Chondrocyte (in vitro differentiated cells): ENCODE data around the gene SPAAR. TPM values are rescaled to one million over a fixed set of nuclear protein-coding genes. Genes with fewer than 3 reads are reported as not detected.

Experiments
- DNase-seq: peaks from one replicate; pipeline ENCODE4 v3.0.0; 2021; ENCODE audit warnings: mixed read lengths, low spot score
- H3K27ac Mint-ChIP-seq: one replicate; pipeline ENCODE4 v1.8.0; 2021; ENCODE audit warnings: mild to moderate bottlenecking, moderate library complexity, mixed read lengths; ENCODE audit not compliant: unreplicated experiment
- H3K27me3 Mint-ChIP-seq: 2 replicates; pipeline ENCODE4 v1.8.0; 2021; ENCODE audit warnings: low read depth, mixed read lengths
- H3K36me3 Mint-ChIP-seq: 2 replicates; pipeline ENCODE4 v1.8.0; 2021; ENCODE audit warnings: low read depth, mixed read lengths
- H3K4me1 Mint-ChIP-seq: 2 replicates; pipeline ENCODE4 v1.8.0; 2021; ENCODE audit warnings: low read depth, mild to moderate bottlenecking, mixed read lengths
- H3K4me3 Mint-ChIP-seq: one replicate; pipeline ENCODE4 v1.8.0; 2021; ENCODE audit warnings: mild to moderate bottlenecking, moderate library complexity, mixed read lengths; ENCODE audit not compliant: unreplicated experiment
- H3K9me3 Mint-ChIP-seq: 2 replicates; pipeline ENCODE4 v1.8.0; 2021; ENCODE audit warnings: low read depth, mixed read lengths
- total RNA-seq: library from RNA; stranded (reverse); gene quantifications from 3 replicates; pipeline ENCODE4 v1.2.1, GENCODE V29; 2021
- TF ChIP-seq, protein P1 (sequence below): fragments of 200-600 bp; sonication (generic); IDR thresholded peaks from 2 replicates; pipeline ENCODE4 v1.5.0; 2021; ENCODE audit warnings: antibody characterized with exemption, mild to moderate bottlenecking, moderate library complexity

Gene SPAAR
- total RNA-seq, 1 donor from 2014 or later, result 0.70 TPM

DNA sequence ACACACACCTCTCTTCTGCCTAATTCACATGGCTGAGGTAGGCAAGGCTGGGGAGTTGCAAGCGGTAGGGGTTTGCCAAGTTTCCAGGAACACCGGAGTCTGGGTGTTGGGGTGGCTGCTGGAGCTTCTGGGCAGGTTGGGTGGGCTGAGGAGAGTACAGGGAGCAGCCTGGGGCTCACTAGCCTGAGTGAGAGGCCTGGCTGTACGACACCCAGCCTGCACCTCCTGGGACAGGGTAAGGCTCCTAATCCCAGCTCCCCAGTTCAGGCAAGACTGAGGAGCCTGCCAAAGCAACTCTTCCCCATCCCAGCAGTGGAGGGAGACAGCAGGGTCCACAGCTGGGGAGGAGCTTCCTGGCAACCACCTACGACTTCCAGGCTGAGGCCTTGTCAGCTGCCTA is 8.0 kb downstream of the SPAAR start:
- Mint-ChIP-seq H3K4me3 (no peak overlapping the region), H3K27ac (no peak overlapping the region), H3K27me3 (no peaks in the 10 kb centered on the region), H3K9me3 (no peaks in the 10 kb centered on the region), H3K4me1 (peaks cover 39% of the 10 kb centered on the region), H3K36me3 (no peaks in the 10 kb centered on the region)
- TF ChIP-seq, protein P1, sequence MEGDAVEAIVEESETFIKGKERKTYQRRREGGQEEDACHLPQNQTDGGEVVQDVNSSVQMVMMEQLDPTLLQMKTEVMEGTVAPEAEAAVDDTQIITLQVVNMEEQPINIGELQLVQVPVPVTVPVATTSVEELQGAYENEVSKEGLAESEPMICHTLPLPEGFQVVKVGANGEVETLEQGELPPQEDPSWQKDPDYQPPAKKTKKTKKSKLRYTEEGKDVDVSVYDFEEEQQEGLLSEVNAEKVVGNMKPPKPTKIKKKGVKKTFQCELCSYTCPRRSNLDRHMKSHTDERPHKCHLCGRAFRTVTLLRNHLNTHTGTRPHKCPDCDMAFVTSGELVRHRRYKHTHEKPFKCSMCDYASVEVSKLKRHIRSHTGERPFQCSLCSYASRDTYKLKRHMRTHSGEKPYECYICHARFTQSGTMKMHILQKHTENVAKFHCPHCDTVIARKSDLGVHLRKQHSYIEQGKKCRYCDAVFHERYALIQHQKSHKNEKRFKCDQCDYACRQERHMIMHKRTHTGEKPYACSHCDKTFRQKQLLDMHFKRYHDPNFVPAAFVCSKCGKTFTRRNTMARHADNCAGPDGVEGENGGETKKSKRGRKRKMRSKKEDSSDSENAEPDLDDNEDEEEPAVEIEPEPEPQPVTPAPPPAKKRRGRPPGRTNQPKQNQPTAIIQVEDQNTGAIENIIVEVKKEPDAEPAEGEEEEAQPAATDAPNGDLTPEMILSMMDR, result no peak
- no peak for DNase-seq

DNA sequence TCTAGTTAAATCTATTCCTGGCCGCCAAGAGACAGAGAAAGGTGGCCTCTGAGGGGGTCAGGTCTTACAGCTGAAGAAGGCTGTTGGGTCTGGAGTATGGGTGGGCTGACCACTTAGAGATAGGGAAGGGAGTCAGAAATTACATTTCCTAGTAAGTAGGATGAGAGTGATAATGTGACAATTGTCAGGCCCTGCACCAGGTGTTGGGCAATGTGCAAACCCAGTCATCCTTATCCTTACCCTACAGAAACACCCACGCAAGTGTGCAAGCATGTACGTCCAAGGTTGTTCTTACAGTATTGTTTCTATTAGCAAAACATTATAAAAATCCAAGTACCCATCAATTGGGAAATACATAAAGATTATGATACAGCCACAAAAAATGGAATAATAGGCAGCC is 9.5 kb downstream of the SPAAR start:
- peak overlapping the region; percentile 79 for H3K27ac Mint-ChIP-seq
- H3K4me3 Mint-ChIP-seq, result no peak overlapping the region
- no peak for DNase-seq
- no peaks in the 10 kb centered on the region for H3K27me3 Mint-ChIP-seq
- H3K4me1 Mint-ChIP-seq, result peaks cover 51% of the 10 kb centered on the region
- TF ChIP-seq, protein P1, result no peak
- no peaks in the 10 kb centered on the region for H3K9me3 Mint-ChIP-seq
- H3K36me3 Mint-ChIP-seq, result no peaks in the 10 kb centered on the region

DNA sequence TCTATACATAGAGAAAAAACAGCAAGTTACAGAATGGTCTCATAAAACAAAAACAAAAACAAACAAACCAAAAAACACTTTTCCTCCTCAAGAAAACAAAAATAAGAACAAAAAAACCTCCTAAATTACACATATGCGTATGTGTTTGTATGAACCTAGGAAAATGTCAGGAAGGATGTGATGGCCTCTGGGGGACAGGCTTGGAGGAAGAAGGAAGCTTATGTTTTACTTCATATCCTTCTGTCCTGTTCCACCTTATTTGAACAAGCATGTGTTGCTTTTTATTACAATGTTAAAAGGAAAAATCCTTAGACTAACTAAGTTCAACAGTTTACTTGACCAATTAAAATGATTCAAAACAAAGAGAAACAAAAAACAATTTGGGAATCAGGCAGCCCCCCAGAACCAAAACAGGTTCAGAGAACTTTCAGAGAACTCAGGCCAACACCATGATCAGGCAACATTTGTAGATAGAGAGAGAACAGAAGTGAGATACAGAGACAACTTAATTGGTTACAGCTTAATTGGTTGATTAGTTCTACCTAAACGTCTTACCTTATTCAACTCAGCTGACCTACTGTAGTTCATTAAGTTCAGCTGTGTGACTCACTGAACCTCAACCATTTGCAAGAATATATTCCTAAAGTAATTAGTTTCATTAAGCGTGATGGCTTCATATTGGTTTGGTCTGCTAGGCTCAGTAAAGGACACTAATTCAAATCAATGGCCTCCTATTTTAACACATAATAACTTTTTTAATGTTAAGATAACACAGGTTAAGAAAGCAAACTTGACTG is 10.1 kb downstream of the SPAAR start:
- H3K27ac Mint-ChIP-seq, result peak overlapping the region; percentile 13
- H3K36me3 Mint-ChIP-seq, result no peaks in the 10 kb centered on the region
- DNase-seq, result no peak
- TF ChIP-seq, protein P1, result no peak
- H3K4me3 Mint-ChIP-seq, result no peak overlapping the region
- H3K4me1 Mint-ChIP-seq, result peaks cover 57% of the 10 kb centered on the region
- H3K9me3 Mint-ChIP-seq, result no peaks in the 10 kb centered on the region
- no peaks in the 10 kb centered on the region for H3K27me3 Mint-ChIP-seq

DNA sequence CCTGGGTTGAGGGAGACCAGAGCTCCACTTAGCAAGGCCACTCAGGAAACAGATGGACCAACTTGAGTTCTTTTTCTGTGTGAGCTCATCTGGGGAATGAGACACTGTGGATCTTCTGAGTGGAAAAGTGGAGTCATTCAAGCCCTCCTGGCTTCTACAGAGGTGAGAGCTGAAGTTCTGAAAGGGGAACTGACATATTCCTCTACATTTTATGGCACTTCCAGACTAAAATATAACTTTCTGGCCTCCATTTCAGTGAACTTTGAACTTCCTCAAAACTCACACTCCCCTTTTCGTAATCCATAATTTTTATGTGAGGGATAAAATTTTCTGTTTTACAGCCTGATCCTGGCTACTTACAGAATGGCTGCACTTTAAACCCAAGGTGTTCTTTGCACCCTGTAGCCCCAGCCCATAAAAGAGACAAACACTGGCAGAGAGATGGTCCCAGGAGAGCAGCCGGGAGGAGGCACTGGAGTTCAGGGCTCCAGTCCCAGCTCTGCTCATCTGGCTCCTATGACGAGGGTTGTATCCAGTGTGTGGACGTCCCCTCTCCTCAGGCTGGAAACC is 10.8 kb downstream of the SPAAR start:
- H3K27me3 Mint-ChIP-seq, result no peaks in the 10 kb centered on the region
- H3K9me3 Mint-ChIP-seq, result no peaks in the 10 kb centered on the region
- H3K4me3 Mint-ChIP-seq, result no peak overlapping the region
- peak overlapping the region; percentile 13 for H3K27ac Mint-ChIP-seq
- peaks cover 64% of the 10 kb centered on the region for H3K4me1 Mint-ChIP-seq
- DNase-seq, result no peak
- TF ChIP-seq, protein P1, result no peak
- H3K36me3 Mint-ChIP-seq, result no peaks in the 10 kb centered on the region

DNA sequence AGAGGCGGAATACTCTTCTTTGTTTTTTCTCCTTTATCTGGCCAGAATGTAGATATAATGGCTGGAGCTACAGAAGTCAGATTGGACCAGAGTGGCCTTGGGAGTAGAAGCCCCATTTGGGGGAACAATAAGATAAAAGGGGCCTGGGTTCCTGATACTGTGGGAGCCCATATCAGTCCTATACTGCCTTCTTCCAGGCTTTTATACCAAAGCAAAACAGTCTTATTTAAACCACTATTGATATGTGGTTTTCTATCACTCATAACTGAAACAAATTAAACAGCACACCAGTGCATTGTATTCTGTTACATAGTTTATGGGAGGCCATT is 14.3 kb downstream of the SPAAR start:
- H3K4me3 Mint-ChIP-seq, result no peak overlapping the region
- peaks cover 2% of the 10 kb centered on the region for H3K36me3 Mint-ChIP-seq
- H3K4me1 Mint-ChIP-seq, result peaks cover 67% of the 10 kb centered on the region
- peak overlapping the region; percentile 89 for H3K27ac Mint-ChIP-seq
- H3K9me3 Mint-ChIP-seq, result no peaks in the 10 kb centered on the region
- DNase-seq, result no peak
- TF ChIP-seq, protein P1, result no peak
- H3K27me3 Mint-ChIP-seq, result no peaks in the 10 kb centered on the region
